HEK293 (cell line): ENCODE data around the gene SPTBN5.

Experiments used
- CTCF ChIA-PET: fragments of 350-600 bp; formaldehyde crosslinking; extraction: SDS; loops from one replicate; lab custom pipeline; 2021; ENCODE audit warnings: antibody characterized with exemption; lab: Yijun Ruan, JAX
- POLR2A ChIA-PET: fragments of 300-600 bp; formaldehyde crosslinking; extraction: SDS; loops from one replicate; lab custom pipeline; 2020; ENCODE audit warnings: antibody characterized with exemption, inconsistent platforms; lab: Yijun Ruan, JAX
- H3K27ac ChIP-seq: fragments of 200-500 bp; sonication (Bioruptor generic); 2 replicates; pipeline ENCODE4 v1.5.1; 2014; ENCODE audit warnings: low read depth, low read length, control low read depth, inconsistent platforms; ENCODE audit errors: extremely low read depth
- H3K36me3 ChIP-seq, 2 experiments: fragments of 200-500 bp in 1 of 2; sonication (Bioruptor generic) in 1 of 2; 1 replicate in 1 of 2; 2 replicates in 1 of 2; pipeline ENCODE4 v1.5.1; 2014 to 2017; ENCODE audit warnings: inconsistent platforms in 2 of 2, low read length in 2 of 2; ENCODE audit not compliant: control insufficient read depth in 2 of 2, insufficient read depth in 1 of 2
- H3K4me1 ChIP-seq: fragments of 200-500 bp; sonication (Bioruptor generic); 2 replicates; pipeline ENCODE4 v1.5.1; 2014; ENCODE audit warnings: mild to moderate bottlenecking, low read length, inconsistent platforms; ENCODE audit not compliant: control insufficient read depth, insufficient read depth
- H3K4me3 ChIP-seq: 2 replicates; pipeline ENCODE4 v1.5.1; 2011; ENCODE audit warnings: low read depth, mild to moderate bottlenecking, control low read depth, low read length, moderate library complexity
- H3K9me3 ChIP-seq: fragments of 200-500 bp; sonication (Bioruptor generic); 2 replicates; pipeline ENCODE4 v1.5.1; 2014; ENCODE audit warnings: low read depth, low read length, inconsistent platforms; ENCODE audit not compliant: control insufficient read depth, insufficient read depth
- BCL11A ChIP-seq: fragments of 450-650 bp; formaldehyde crosslinking; IDR thresholded peaks from 2 replicates; pipeline ENCODE4 v1.5.1; 2016; ENCODE audit warnings: low read depth, missing biosample characterization, missing genetic modification characterization
- BCL6B ChIP-seq: fragments of 450-650 bp; formaldehyde crosslinking; IDR thresholded peaks from 2 replicates; pipeline ENCODE4 v1.5.1; 2017; ENCODE audit warnings: missing biosample characterization, missing genetic modification characterization
- FEZF1 ChIP-seq: fragments of 450-650 bp; formaldehyde crosslinking; IDR thresholded peaks from 2 replicates; pipeline ENCODE4 v1.5.1; 2016; ENCODE audit warnings: missing biosample characterization, missing genetic modification characterization
- GFI1B ChIP-seq: fragments of 450-650 bp; formaldehyde crosslinking; IDR thresholded peaks from 2 replicates; pipeline ENCODE4 v1.5.1; 2016; ENCODE audit warnings: missing biosample characterization, missing genetic modification characterization
- GLIS2 ChIP-seq: fragments of 450-650 bp; formaldehyde crosslinking; IDR thresholded peaks from 2 replicates; pipeline ENCODE4 v1.5.1; 2016; ENCODE audit warnings: missing biosample characterization, missing genetic modification characterization
- IKZF3 ChIP-seq: fragments of 450-650 bp; IDR thresholded peaks from 2 replicates; pipeline ENCODE4 v1.5.0; 2018; ENCODE audit warnings: missing biosample characterization, mild to moderate bottlenecking, missing genetic modification characterization, moderate library complexity
- PRDM1 ChIP-seq: fragments of 450-650 bp; formaldehyde crosslinking; IDR thresholded peaks from 2 replicates; pipeline ENCODE4; 2016; ENCODE audit warnings: missing biosample characterization, missing genetic modification characterization
- PRDM2 ChIP-seq: fragments of 450-650 bp; formaldehyde crosslinking; IDR thresholded peaks from 2 replicates; pipeline ENCODE4 v1.5.1; 2016; ENCODE audit warnings: missing biosample characterization, missing genetic modification characterization, borderline replicate concordance
- TCF7L2 ChIP-seq: IDR thresholded peaks from 2 replicates; pipeline ENCODE4 v1.6.1; 2011; ENCODE audit warnings: low read depth, mild to moderate bottlenecking, inconsistent platforms, low read length, moderate library complexity, borderline replicate concordance
- ZBTB48 ChIP-seq: fragments of 450-650 bp; formaldehyde crosslinking; IDR thresholded peaks from 2 replicates; pipeline ENCODE4 v1.5.1; 2016; ENCODE audit warnings: missing biosample characterization, missing genetic modification characterization
- ZNF112 ChIP-seq: fragments of 450-650 bp; formaldehyde crosslinking; IDR thresholded peaks from 2 replicates; pipeline ENCODE4 v1.5.0; 2017; ENCODE audit warnings: missing biosample characterization, missing genetic modification characterization
- ZNF175 ChIP-seq: fragments of 450-650 bp; formaldehyde crosslinking; IDR thresholded peaks from 2 replicates; pipeline ENCODE4 v1.5.1; 2016; ENCODE audit warnings: missing biosample characterization, missing genetic modification characterization
- ZNF223 ChIP-seq: fragments of 450-650 bp; formaldehyde crosslinking; IDR thresholded peaks from 2 replicates; pipeline ENCODE4 v1.5.1; 2016; ENCODE audit warnings: missing biosample characterization, missing genetic modification characterization
- ZNF311 ChIP-seq: fragments of 450-650 bp; formaldehyde crosslinking; IDR thresholded peaks from 2 replicates; pipeline ENCODE4 v1.5.1; 2017; ENCODE audit warnings: missing biosample characterization, missing genetic modification characterization, borderline replicate concordance
- ZNF510 ChIP-seq: fragments of 450-650 bp; formaldehyde crosslinking; IDR thresholded peaks from 2 replicates; pipeline ENCODE4 v1.5.1; 2018; ENCODE audit warnings: mild to moderate bottlenecking, missing genetic modification characterization, missing biosample characterization; ENCODE audit not compliant: insufficient replicate concordance
- ZNF518A ChIP-seq: fragments of 450-650 bp; formaldehyde crosslinking; conservative IDR thresholded peaks from 2 replicates; pipeline ENCODE4 v1.5.1; 2016; ENCODE audit warnings: low read depth, missing biosample characterization, missing genetic modification characterization
- ZNF530 ChIP-seq: fragments of 450-650 bp; formaldehyde crosslinking; IDR thresholded peaks from 2 replicates; pipeline ENCODE4 v1.5.1; 2016; ENCODE audit warnings: low read depth, missing biosample characterization, missing genetic modification characterization
- ZNF580 ChIP-seq: fragments of 450-650 bp; formaldehyde crosslinking; IDR thresholded peaks from 2 replicates; pipeline ENCODE4 v1.5.1; 2016; ENCODE audit warnings: missing biosample characterization, missing genetic modification characterization
- ZNF747 ChIP-seq: fragments of 450-650 bp; formaldehyde crosslinking; IDR thresholded peaks from 2 replicates; pipeline ENCODE4 v1.5.1; 2016; ENCODE audit warnings: missing biosample characterization, missing genetic modification characterization
- ZSCAN16 ChIP-seq: fragments of 450-650 bp; formaldehyde crosslinking; IDR thresholded peaks from 2 replicates; pipeline ENCODE4 v1.5.1; 2016; ENCODE audit warnings: missing biosample characterization, missing genetic modification characterization
- ZSCAN23 ChIP-seq: fragments of 450-650 bp; formaldehyde crosslinking; IDR thresholded peaks from 2 replicates; pipeline ENCODE4 v1.5.1; 2016; ENCODE audit warnings: missing biosample characterization, missing genetic modification characterization
- ZSCAN5A ChIP-seq: fragments of 450-650 bp; formaldehyde crosslinking; IDR thresholded peaks from 2 replicates; pipeline ENCODE4 v1.5.1; 2016; ENCODE audit warnings: missing biosample characterization, missing genetic modification characterization

The SPTBN5 gene

GRCh38 chr15:41888662-41889253, 5.1 kb downstream of the SPTBN5 start:
- ChIA-PET POLR2A (no interaction called here), CTCF (no interaction called here)
- TF ChIP-seq ZNF530 (tag by site-specific recombination) (no peak), ZNF747 (tag by site-specific recombination) (no peak), GFI1B (no peak), ZNF311 (tag by site-specific recombination) (no peak), ZSCAN5A (no peak), FEZF1 (tag by site-specific recombination) (no peak), PRDM1 (no peak)
- Histone ChIP-seq H3K4me3 (no peak overlapping the region), H3K27ac (no peak overlapping the region), H3K36me3 (no peaks in the 10 kb centered on the region), H3K9me3 (no peaks in the 10 kb centered on the region), H3K4me1 (no peaks in the 10 kb centered on the region)

- Histone ChIP-seq H3K9me3 (no peaks in the 10 kb centered on the region), H3K4me3 (no peak overlapping the region), H3K36me3 (no peaks in the 10 kb centered on the region), H3K4me1 (no peaks in the 10 kb centered on the region), H3K27ac (no peak overlapping the region)
- POLR2A ChIA-PET = no interaction called here
- CTCF ChIA-PET = no interaction called here
- no peak for TF ChIP-seq BCL6B (tag by site-specific recombination)
- TF ChIP-seq ZSCAN16 (tag by site-specific recombination) = no peak
- TF ChIP-seq TCF7L2 = no peak
- no peak for TF ChIP-seq PRDM2 (tag by site-specific recombination)
- no peak for TF ChIP-seq ZBTB48 (tag by site-specific recombination)
- no peak for TF ChIP-seq GLIS2 (tag by site-specific recombination)
- TF ChIP-seq ZNF510 = no peak
- TF ChIP-seq ZSCAN23 (tag by site-specific recombination) = no peak
- no peak for TF ChIP-seq ZNF580 (tag by site-specific recombination)
- no peak for TF ChIP-seq ZNF112 (tag by site-specific recombination)
- TF ChIP-seq ZNF175 = no peak
- TF ChIP-seq BCL11A = no peak
- TF ChIP-seq IKZF3 = no peak
- TF ChIP-seq ZNF518A (tag by site-specific recombination) = no peak
- no peak for TF ChIP-seq ZNF223
These were observed 6.0 kb downstream of the SPTBN5 start for GRCh38 chr15:41887893-41888292.
